Stimulated activated CD4-positive, alpha-beta T cell treated with anti-CD3 and anti-CD28 coated beads, Interleukin-4, amount 100 ng/mL, for 1 hour (primary cell): ENCODE measurements around the gene DUSP10.

Experiments
- DNase-seq: peaks from one replicate; pipeline ENCODE4 v3.0.0-alpha.2; 2020

Gene DUSP10

DNA sequence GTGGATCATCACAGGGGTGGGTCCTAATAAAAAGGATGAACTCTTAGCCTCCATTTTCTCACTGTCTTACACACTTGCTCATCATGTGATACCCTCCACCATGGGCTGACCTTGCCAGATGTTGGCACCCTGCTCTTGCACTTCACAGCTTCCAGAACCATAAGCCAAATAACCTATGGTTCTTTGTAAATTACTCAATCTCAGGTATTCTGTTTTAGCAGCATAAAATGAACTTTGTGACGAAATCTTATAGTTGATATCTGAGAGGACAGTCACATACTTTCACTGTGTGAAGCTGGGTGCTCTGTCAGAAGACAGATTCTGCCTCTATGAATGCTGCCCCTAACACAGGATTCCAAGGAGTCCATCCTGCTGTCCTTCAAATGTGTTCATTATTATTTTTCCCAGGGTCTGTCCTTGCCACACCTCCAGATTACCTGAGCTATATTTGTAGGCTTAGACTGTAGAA, 13.8 kb downstream of the DUSP10 start:
- no peak for DNase-seq

DNA sequence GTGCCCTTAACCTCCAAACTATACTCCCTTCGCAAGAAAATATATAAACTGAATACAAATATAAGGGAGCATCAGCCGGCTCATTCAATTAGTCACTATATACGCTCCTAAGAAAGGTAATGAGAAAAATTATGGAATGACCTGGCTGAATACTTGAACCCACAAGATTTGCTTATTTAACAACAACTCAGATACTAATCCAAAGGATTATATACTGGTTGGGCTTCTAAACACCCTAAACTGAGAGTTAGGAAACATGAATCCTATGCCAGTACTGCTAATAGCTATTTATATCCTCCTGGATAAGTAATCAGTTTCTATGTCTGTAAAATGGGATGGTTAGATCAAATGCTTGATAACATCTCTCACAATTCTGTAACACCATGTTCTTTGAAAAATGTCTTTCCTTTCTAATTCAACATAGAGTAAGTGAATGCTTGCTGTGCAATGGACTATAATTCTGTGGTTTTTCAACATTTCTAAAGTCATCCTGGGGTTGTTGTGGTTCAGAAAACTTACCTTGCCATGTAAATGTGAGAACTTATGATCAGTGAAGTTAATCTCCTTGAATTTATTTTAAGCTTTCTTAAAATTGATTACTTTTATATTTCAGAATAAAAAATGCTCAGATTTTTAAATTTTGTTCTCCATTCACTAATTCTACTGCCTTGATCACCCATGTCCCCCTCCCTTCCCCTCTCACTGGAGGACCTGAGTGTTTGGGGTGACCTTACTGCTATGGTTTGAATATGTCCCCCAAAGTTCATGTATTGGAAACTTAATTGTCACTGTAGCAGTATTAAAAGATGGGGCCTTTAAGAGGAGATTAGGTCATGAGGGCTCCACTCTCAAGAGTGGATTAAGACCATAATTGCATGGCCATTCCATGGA, 14.5 kb downstream of the DUSP10 start:
- no peak for DNase-seq

DNA sequence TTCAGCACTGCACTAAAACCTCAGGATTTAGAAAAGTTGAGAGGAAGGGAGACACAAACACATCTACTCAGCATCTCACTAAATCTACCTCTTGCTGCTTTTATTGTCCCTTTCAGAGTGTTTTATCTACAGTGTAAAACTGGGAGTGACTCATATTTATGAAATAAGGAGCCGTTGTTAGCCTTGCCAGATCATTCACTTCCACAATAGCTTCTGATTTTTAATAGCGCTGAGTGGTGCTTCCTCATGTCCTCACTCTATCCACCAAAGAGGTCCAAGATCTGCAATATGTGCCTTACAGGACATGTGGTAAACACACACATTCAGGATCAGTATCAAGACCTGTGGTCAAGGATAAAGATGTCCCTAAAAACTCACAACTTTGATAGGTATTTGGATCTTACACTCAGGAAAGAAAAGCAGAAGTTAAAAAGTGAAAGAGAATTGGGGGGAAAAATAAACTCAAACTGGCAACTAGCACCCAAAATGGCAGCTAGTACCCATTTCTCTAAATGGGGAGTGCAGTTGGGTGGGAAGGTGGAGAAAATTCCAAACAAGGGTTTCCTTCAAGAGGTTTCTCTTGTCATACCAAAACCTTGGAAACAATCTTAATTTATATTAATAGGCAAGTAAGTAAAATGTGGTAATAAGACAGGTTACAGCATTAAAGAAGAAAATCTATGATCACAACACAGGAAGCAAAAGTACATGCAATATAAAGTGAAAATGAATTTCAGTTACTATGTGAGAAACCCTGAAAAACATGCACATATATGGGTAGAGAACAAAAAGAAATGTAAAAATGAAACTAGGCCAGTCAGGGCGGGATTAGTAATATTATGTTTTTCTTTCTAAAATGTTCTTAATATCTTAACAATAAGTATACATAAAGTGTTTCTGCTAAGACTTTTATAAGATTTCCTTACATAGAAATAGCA, 15.9 kb downstream of the DUSP10 start:
- DNase-seq = no peak

DNA sequence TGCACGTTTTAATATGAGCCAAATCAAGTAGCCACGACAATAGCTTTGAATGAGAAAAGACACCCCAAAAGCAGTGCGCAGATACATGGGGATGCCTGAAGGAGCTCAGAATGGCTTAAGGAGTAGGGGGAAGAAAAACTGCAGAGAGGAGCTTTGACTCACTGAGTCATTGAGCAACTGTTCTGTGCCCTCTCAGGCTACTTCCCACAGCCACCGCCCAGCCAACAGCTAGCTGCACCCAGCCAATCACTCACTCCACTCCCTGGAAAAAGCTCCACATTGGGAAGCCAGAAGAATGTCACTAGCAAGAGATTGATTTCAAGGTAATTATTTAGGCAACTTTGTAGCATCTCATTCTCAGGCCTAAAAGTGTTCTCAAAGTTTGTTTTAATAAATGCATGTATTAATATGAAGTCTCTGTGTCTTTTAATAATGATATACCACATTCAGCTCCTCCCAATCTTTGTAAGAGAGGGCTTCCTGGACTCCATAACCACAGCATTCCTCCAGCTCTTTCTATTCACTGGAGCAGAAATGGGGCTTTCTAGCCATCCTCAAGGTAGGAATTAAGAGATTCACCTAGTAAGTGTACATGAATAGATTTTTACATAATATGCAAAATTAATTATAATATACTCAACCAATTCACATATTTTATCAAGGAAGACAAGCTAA, 16.8 kb downstream of the DUSP10 start:
- no peak for DNase-seq

DNA sequence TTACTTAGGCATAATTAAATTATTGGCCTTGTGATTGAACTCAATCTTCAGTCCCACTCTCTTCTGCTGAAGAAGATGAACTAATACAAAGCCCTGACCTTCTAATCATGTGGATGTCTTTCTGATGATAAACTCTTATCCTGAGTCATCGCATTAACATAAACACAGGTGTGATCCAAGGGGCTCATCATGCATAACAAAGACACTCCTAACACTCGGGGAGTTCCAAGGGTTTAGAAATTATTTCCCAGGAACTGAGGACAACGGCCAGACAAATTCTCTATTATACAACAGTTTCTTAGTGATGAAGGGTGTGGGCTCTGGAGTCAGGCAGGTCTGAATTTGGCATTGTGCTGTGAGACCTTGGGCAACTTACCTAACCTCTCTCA, 18.0 kb downstream of the DUSP10 start:
- no peak for DNase-seq

DNA sequence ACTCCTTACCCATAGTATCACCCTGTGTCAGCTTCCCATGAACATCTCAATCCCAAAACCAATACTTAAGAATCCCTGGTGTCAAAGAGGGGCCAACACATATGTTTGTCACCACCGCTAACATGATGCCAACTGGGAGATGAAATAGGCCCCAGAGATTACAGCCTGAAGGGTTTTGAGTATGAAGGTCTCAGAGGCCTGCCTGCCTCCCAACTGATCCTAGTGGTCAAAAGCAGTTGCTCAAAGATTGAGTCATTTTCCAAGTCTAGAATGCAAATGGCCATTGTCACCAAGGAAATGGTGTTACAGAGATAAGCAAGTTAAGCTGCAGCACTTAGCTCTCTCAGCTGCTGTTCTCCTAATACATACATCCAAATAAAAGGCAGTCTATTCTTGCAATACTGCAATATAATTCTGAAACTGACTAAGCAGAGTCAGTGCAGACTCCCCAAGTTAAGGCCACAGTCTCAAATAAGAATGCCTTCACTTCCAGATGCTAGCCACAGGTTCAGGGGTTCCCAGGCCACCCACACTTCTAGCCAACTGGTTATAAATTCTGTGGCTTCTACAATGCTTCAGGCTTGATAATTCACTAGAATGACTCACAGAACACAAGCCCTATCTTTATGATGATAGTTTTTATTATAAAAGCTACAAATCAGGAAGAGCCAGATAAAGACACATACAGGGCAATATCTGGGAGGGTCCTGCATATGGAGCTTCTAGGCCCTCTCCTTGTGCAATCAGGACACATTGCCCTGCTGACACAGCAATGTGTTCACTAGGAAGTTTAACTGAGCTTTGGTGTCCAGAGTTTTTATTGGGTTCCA, 18.7 kb downstream of the DUSP10 start:
- no peak for DNase-seq

DNA sequence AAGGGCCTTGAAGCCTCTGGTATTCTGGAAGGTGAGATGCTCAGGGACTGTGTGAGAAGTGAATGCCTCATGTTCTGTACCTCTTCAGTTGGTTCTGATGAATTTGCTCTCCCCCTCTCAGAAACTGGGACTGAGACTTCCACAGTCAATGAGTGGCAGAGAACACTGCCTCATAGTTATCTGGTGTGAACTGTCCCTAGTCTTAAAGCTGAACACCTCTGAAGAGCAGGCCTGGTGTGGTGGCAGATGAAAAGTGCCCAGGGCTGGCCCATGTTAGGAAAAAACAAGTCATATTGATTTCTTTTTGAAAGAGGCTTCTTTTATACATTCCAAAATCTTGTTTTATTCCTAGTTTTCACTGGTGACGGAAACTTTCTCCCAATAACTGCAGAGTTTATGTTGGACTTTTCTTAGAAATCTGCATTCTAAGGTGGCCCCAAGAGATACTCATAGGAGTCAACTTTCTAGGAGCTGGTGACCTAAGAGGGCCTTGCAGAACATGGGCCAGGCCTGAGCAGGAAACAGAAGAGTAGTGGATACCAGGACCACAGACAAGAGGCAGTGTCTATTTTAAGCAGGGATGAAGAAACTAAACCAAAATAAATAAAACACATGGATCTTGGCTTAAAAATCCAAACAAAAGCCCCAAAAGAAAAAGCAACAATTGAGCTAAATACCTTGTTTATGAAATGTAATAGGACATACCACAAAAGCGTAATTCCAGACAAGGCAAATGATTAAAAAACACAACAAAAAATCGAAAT, 19.5 kb downstream of the DUSP10 start:
- DNase-seq = no peak

DNA sequence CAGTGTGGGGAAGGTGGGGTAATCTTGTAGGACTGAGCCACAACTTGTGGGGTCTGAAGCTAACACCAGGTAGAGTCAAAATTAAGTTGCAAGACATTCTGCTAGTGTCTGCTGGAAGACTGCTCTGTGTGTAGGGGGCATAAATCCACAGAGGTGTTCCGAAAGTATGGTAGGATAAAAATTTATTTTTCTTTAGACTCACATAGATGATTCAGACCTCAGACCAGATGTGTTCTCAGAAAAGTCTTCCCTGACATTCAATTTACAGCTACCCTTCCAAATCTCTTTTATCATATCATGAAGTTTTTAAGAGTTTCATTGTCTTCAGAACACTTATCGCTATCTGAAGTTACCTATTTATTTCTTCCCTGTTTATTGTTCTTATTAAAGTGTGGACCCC, 21.3 kb downstream of the DUSP10 start:
- DNase-seq = no peak

DNA sequence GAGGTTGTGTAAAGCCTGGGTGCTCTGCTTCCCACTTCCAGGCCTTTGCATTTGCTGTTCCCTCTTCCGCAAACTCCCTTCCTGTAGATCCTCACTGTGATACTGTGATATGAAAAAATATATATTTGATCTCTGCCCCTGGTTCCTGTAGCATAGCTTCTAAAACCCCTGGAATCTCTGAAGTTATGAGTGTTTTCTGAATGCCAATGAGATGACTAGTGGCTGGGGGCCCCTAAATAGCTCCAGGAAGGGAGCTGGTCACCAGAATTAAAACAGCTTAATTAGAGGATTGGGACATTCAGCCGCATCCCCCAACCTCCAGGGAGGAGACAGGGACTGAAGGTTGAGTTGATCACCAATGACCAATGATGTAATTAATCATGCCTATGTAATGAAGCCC, 21.9 kb downstream of the DUSP10 start:
- no peak for DNase-seq

DNA sequence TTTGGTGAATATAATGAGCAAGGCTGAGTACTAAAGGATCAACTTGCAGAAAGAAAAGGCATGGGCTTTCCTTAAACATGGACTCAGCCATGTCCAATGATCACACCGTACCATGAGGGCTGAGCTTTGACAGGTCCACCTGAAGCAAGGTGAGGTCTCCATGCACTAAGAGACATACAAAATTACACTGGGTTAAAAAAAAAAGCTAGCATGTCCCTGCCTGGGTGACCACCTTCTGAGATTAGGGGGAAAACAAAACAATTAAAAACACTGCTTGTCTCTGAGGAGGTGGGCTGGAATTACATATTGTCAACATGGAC, 22.7 kb downstream of the DUSP10 start:
- DNase-seq = no peak

DNA sequence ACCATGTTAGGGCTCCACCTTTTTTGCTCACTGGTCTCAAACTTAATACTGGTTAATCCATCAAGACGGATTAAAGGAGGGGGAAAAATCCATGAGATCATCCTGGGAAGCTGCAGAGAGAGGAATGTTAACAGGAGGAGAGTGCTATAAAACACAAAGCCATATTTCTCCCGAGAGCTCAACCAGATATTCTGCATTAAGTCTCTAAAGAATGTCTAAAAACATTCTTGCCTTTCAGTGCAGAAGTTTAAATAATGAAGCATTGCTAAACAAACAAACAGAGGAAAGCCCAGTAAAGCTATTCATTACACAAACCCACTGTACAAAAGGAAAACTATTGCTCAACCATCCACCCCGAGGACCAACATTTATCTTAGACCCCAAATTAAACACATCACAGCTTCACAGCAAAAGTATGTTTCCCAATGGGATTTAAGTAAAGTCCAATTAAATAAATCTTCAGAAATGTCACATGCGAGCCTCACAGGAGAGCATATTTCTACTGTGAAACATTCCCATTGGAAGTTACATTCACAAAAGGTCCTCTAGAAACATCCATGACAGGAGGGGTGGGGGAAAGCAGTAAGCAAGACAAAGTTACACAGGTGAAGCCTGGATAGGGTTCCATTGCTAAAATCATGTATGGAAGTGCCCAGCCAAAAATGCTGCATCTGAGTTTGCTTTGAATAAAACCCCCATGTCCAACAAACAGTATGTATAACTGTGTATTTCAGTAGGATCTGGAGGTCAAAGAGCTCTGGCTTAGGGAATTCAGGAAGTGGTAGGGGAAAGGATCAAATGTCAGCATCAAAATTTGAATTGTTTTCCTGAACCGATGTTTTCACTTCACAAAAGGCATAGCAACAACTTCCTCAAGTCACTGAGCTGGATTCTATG, 23.3 kb downstream of the DUSP10 start:
- no peak for DNase-seq

DNA sequence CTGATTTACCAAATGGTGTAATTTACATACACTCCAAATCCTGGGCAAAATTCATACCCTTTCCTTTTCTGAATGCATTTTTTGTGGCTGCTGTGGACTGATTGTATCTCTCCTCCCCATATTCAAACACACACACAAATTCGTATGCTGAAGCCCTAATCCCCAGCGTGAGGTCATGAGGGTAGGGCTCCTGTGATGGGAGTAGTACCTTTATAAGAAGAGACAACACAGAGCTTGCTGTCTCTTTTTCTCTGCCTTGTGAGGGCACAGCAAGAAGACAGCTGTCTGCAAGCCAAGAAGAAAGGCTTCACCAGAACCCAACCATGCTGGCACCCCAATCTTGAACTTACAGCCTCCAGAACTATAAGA, 24.4 kb downstream of the DUSP10 start:
- DNase-seq = no peak

DNA sequence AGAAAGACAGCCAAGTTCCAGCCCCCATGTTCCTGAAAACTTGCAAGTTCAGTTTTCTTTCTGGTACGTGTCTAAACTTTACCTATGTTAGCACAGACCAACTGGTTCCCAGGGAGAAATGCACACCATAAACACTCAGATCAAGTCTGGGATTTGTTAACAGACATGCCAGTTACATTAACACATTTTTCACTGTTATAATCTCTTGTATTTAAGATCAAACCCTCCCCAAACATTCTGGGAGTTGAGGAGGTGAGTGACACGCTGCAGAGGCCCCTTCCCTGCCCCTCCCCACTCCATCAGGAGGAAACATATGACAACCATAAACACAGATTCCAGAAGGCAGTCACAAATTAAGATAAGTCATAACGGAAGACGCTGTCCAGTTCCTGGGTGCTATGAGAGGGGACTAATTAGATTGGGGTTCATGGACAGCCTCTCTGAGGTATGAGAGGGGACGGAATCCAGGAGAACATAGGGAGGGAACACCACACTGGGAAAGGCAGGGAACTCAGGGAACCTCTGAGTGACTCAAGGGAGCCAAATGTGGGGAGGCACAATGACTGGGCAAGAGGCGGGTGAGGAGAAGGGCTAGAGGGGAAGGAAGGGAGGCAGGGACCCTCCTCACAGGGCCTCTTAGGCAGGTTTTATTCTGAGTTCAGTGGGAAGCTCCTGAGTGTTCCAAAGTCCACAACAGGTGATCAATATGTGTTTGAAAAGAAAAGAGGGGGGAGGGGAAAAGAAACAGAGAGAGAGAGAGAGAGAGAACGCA, 25.0 kb downstream of the DUSP10 start:
- DNase-seq = no peak

DNA sequence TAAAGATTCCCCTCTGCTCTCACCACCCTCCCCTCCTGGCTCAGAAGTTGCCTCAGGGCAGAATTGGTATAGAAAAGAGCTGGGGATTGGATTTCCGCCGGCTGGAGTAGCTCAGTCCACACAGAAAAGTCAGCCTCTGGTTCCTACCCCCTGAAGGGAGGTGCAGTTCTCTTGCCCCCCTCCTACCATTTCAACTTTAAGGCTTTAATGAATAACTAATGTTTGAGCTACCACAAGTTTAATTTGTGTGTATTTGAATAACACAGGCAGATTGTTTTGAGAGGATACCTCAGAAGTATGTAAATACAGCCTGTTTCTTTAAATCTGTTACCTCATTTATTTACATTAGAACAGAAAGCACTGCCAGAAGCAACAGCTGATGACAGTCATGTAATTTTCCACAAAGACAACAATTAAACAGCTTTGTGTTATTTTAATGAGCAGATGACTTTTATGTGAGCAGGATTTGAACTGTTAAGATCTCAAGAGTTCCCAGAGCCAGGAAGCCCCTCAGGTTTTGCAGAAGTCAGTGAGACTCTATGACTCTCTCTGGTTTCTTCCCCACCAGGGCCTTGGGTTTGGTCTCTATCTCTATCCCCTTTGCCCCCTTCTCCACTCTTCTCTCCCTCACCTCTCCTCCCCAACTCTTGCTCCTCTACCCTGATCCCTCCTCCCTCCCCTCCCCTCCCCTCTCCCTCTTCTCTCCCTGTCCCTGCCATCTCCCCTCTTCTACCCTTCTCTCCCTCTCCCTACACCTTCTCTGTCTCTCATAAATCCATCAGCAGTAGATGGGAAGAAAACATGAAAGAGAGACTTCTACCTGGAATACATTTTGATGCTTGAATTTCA, 26.3 kb downstream of the DUSP10 start:
- DNase-seq = no peak

DNA sequence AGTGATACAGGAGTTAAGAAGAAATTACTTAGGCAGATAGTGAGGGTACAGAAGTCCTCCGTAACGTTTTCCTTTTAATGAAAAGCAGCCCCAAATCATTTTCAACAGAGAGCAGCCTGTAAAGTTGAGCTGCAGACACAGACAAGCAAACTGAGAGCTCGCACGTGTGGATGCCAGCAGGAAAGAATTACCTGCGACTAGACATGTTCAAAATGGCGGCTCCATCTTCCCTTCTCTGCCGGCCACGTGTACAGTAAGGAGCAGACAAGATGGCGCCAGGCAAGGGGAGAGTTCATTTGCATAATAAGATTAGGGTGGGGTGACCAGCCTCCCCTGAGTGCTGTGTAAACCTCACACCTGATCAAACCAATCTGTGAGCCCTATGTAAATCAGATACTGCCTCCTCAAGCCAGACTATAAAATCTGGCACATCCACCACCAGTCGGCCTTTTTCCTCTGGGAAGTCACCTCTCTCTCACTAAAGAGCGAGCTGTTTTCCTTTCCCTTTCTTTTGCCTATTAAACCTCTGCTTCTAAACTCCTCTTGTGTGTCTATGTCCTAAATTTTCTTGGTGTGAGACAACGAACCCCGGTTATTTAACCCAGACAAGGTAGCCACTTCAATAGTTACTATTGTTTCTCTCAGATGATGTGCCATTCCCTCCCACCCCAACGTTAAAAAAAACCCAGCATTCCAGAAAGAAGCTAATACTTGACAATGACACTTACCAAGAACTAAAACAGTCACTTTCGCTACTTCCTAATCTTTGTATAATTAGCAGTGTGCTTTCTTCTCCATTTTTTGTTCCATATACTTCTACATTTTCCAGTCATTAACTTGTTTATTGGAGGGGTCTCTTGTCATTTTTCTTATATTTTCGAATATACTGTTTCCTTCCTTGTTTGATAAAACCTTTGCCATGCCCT, 27.4 kb downstream of the DUSP10 start:
- no peak for DNase-seq

DNA sequence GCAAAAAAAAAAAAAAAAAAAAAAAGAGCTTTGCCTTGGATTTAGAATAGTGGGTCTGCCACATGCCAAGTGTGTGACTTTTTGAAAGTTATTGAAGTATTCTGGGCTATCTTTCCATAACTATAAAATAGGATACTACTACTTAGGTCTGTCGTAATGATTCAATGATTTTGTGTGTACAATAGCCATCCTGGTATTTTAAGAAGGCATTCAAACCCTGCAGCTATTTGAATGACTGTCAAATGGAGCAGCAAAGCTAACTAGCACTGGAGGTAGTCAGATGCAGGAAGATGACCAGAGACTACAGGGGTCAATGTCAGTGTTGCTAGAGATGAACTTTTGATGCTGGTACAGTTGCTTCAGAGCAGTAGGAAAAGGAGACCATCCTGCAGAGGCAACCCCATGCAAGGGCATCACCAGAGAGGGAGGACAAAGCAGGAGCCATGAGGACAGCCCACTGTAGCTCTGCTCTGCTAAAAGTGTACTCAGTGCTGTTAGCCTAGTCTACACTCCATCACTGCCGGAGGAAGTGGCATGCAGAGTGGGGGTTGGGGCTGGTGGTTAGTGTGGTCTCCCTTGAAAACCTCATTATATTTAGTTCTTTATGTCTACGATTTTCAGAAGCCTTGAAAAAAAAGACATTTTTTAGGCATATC, 29.0 kb downstream of the DUSP10 start:
- DNase-seq = peak; percentile 50

DNA sequence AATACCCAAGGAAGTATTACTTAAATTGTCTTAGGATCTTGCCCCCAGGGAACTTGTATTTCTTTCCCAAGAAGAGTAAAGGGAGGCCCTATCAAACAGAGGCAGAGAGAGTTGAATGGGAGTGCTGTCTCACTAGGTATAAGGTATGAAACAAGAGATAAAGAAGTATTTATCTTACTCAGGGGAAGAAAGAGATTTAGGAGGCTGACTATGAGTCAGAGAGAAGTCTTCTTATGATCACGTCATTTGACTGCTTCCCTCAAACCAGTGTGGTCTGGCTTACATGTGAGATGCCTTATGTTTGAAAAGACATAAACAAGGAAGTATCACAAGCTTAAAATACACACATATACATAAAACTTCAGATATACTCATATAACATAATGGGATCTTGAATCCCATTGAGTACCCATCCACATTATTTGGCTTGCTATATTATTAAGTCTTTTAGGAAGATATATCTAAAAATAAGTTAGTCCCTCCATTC, 29.6 kb downstream of the DUSP10 start:
- DNase-seq = no peak
